ENCODE data around the gene IVD. TPM values are rescaled to one million over a fixed set of nuclear protein-coding genes. Genes with fewer than 3 reads are reported as not detected.
"Not testable (repeated sequence)": the region's sequence is repeated elsewhere in the genome, so short reads cannot be mapped to it uniquely, and the experiment has no call there.

The IVD gene
- total RNA-seq, 2 donors from 2014 or later, result 74.1 to 86.1 TPM

GRCh38 chr15:40450047-40450446 lies 44.5 kb downstream of the IVD start:
- H3K4me3 ChIP-seq, result no peak overlapping the region
- intact Hi-C loops (cut with DNase I), result no loop called here
- H3K9me3 ChIP-seq, result no peaks in the 10 kb centered on the region
- H3K27me3 ChIP-seq, result no peaks in the 10 kb centered on the region
- H3K36me3 ChIP-seq, result no peaks in the 10 kb centered on the region
- TF ChIP-seq CTCF (IDR thresholded peaks at IDR 0.05), result no peak
- H3K4me1 ChIP-seq, result peaks cover 25% of the 10 kb centered on the region
- peak overlapping the region in 1 of 2 donors; percentile 7 for H3K9ac ChIP-seq (ENCODE audit: low read depth in 2 of 2, low read length in 2 of 2)
- DNase-seq, result no peak
- H3K27ac ChIP-seq, result no peak overlapping the region

GRCh38 chr15:40451527-40452158 lies 46.0 kb downstream of the IVD start:
- Histone ChIP-seq H3K4me1 (peaks cover 20% of the 10 kb centered on the region), H3K9me3 (no peaks in the 10 kb centered on the region), H3K4me3 (no peak overlapping the region), H3K36me3 (no peaks in the 10 kb centered on the region), H3K27me3 (no peaks in the 10 kb centered on the region), H3K9ac (ENCODE audit: low read depth in 2 of 2, low read length in 2 of 2) (peak overlapping the region in 1 of 2 donors; percentile 27), H3K27ac (no peak overlapping the region)
- no peak for TF ChIP-seq CTCF (IDR thresholded peaks at IDR 0.05)
- DNase-seq, result no peak
- intact Hi-C loops (cut with DNase I), result no loop called here

DNA sequence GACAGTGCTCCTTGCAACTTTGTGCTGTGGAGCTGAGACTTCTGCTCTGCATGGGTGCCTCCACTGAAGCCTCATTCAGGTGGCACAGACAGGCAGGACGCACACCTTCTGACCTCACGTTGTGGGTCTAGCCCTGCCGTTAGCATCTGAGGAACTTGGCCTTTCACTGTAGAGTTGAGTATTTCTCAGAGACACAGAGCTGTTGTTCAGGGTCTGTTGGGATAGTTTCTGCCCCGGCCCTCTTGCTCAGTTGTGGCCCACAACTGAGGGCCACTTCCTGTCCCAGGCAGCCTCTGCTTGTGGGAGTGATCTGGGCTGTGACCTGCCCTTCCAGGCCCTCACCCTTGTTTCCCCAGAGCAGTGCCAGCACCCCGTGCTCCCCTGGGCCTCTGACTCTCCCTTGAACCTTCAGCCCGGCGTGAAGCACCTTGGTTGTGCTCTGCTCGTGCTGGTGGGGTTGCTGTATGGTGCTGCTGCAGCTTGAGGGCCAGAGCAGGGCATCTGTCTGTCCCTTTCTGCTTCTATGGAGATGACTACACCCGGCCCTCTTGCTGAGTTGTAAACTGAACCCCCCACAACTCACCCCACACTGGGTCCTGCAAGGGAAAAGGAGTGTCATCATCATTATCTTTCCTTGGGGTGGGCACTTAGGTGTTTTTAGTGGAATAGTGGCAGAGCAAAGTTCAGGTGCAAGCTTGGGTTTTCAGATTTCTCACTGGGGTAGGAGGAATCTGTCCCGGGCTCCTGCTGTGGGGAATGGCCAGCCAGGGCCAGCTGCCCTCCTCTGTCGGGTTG lies 46.9 kb downstream of the IVD start:
- Histone ChIP-seq H3K4me3 (no peak overlapping the region), H3K27me3 (no peaks in the 10 kb centered on the region), H3K9ac (ENCODE audit: low read depth in 2 of 2, low read length in 2 of 2) (peak overlapping the region; percentile 24 to 27), H3K4me1 (peaks cover 20% of the 10 kb centered on the region), H3K9me3 (no peaks in the 10 kb centered on the region), H3K27ac (no peak overlapping the region), H3K36me3 (no peaks in the 10 kb centered on the region)
- intact Hi-C loops (cut with DNase I), result no loop called here
- no peak for TF ChIP-seq CTCF (IDR thresholded peaks at IDR 0.05)
- DNase-seq, result no peak

GRCh38 chr15:40453941-40454340 lies 48.3 kb downstream of the IVD start:
- H3K27me3 ChIP-seq; intact Hi-C loops (cut with DNase I); H3K9me3 ChIP-seq; H3K4me3 ChIP-seq; H3K36me3 ChIP-seq; DNase-seq; H3K27ac ChIP-seq; H3K9ac ChIP-seq (ENCODE audit: low read depth in 2 of 2, low read length in 2 of 2): not testable (repeated sequence)
- peaks cover 20% of the 10 kb centered on the region for H3K4me1 ChIP-seq

DNA sequence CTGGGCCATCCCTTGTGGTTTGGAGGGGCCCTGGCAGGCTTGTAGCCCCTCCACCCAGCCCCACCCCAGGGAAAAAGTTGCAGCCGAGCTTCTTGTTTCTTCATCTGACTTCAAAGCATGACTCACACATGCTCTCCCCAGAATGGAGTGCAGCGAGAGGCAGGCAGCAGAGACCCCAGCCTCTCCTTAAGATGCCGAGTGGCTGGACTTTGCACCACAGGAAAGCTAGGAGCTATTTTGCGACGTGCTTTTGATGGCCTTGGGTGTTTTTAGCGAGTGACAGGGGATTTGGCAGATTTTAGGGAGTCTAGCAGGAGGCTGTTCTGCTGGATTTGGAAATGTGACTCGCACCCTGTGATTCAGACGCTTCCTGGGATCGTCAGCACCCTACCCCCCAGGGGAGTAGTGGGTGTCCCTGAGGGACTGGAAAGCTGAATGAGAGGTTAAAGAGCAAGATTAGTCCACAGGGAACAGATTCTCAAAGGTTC lies 49.4 kb downstream of the IVD start:
- H3K9ac ChIP-seq (ENCODE audit: low read depth in 2 of 2, low read length in 2 of 2), result no peak overlapping the region
- no peak for TF ChIP-seq CTCF (IDR thresholded peaks at IDR 0.05)
- H3K27ac ChIP-seq, result no peak overlapping the region
- no peak overlapping the region for H3K4me3 ChIP-seq
- no peak for DNase-seq
- peaks cover 20% of the 10 kb centered on the region for H3K4me1 ChIP-seq
- intact Hi-C loops (cut with DNase I), result no loop called here
- no peaks in the 10 kb centered on the region for H3K27me3 ChIP-seq
- no peaks in the 10 kb centered on the region for H3K36me3 ChIP-seq
- no peaks in the 10 kb centered on the region for H3K9me3 ChIP-seq

GRCh38 chr15:40456299-40456712 lies 50.7 kb downstream of the IVD start:
- Histone ChIP-seq H3K9ac (ENCODE audit: low read depth in 2 of 2, low read length in 2 of 2) (no peak overlapping the region), H3K4me1 (peaks cover 12% of the 10 kb centered on the region), H3K9me3 (no peaks in the 10 kb centered on the region), H3K27me3 (no peaks in the 10 kb centered on the region), H3K36me3 (no peaks in the 10 kb centered on the region), H3K27ac (no peak overlapping the region), H3K4me3 (no peak overlapping the region)
- DNase-seq, result no peak
- intact Hi-C loops (cut with DNase I), result no loop called here
- no peak for TF ChIP-seq CTCF (IDR thresholded peaks at IDR 0.05)
